Endothelial cell of umbilical vein (primary cell): Measurements from ENCODE around the gene SEC63.

Source experiments
- MYC ChIP-seq: IDR thresholded peaks from one replicate; pipeline ENCODE4 v1.6.1; 2011; ENCODE audit warnings: mild to moderate bottlenecking, low read depth, low read length
- POLR2AphosphoS5 ChIP-seq: IDR thresholded peaks from 2 replicates; pipeline ENCODE4 v1.6.1; 2012; ENCODE audit warnings: low read depth, mild to moderate bottlenecking, control low read depth, low read length, moderate library complexity; ENCODE audit not compliant: insufficient read depth

GRCh38 chr6:108005961-108006360, 48.0 kb upstream of the SEC63 start:
- TF ChIP-seq POLR2AphosphoS5 (no peak), MYC (no peak)
